CD14-positive monocyte (primary cell): ENCODE results near the gene TMEM61. TPM values are rescaled to one million over a fixed set of nuclear protein-coding genes. Genes with fewer than 3 reads are reported as not detected.

ENCODE experiments used
- DNase-seq, 3 donors: peaks; one replicate each; pipeline ENCODE4 v3.0.0-alpha.2; 2011 to 2022
- H2AFZ ChIP-seq: 2 replicates; pipeline ENCODE4 v1.6.0; 2012; ENCODE audit warnings: mild to moderate bottlenecking, low read depth, low read length, inconsistent platforms; ENCODE audit not compliant: insufficient read depth, poor library complexity, severe bottlenecking
- H3K27ac ChIP-seq, 2 donors: 1 replicate in 1 of 2; 2 replicates in 1 of 2; pipeline ENCODE4 v1.5.1; 2012 to 2013; ENCODE audit warnings: low read length in 2 of 2, control low read depth in 1 of 2, inconsistent platforms in 1 of 2, low read depth in 1 of 2, mild to moderate bottlenecking in 1 of 2
- H3K27me3 ChIP-seq, 2 donors: one replicate each; pipeline versions ENCODE4 v1.6.0 to v1.6.1; 2011 to 2013; ENCODE audit warnings: low read length in 2 of 2; ENCODE audit not compliant: control insufficient read depth in 2 of 2, insufficient read depth in 2 of 2
- H3K36me3 ChIP-seq, 2 donors: replicated peaks in 1 of 2; 1 replicate in 1 of 2; 2 replicates in 1 of 2; pipeline versions ENCODE4 v1.5.1 to v1.6.1; 2012 to 2013; ENCODE audit warnings: low read length in 2 of 2, control low read depth in 1 of 2, inconsistent platforms in 1 of 2, mild to moderate bottlenecking in 1 of 2; ENCODE audit not compliant: insufficient read depth in 2 of 2, control insufficient read depth in 1 of 2
- H3K4me1 ChIP-seq, 2 donors: 1 replicate in 1 of 2; 2 replicates in 1 of 2; pipeline versions ENCODE4 v1.5.1 to v1.6.1; 2012 to 2013; ENCODE audit warnings: low read length in 2 of 2, control low read depth in 1 of 2, inconsistent platforms in 1 of 2, mild to moderate bottlenecking in 1 of 2, moderate library complexity in 1 of 2; ENCODE audit not compliant: insufficient read depth in 2 of 2, control insufficient read depth in 1 of 2
- H3K4me2 ChIP-seq: replicated peaks from 2 replicates; pipeline ENCODE3; 2012; ENCODE audit warnings: low read length, moderate library complexity, mild to moderate bottlenecking; ENCODE audit not compliant: poor library complexity, severe bottlenecking; ENCODE audit errors: extremely low read depth
- H3K4me3 ChIP-seq, 3 experiments: fragments of 200-600 bp in 1 of 3; sonication (generic) in 1 of 3; replicated peaks in 1 of 3; 1 replicate in 2 of 3; 2 replicates in 1 of 3; pipeline ENCODE4 v1.5.1; 2011 to 2013; ENCODE audit warnings: low read length in 3 of 3, mild to moderate bottlenecking in 3 of 3, control low read depth in 2 of 3, low read depth in 2 of 3, inconsistent platforms in 1 of 3, moderate library complexity in 1 of 3
- H3K79me2 ChIP-seq: 2 replicates; pipeline ENCODE4 v1.6.0; 2012; ENCODE audit warnings: mild to moderate bottlenecking, control low read depth, inconsistent platforms, low read length, moderate library complexity; ENCODE audit not compliant: insufficient read depth
- H3K9ac ChIP-seq: 2 replicates; pipeline ENCODE4 v1.6.0; 2017; ENCODE audit warnings: low read length, mild to moderate bottlenecking; ENCODE audit not compliant: insufficient read depth, poor library complexity, severe bottlenecking
- H3K9me3 ChIP-seq, 2 donors: replicated peaks in 1 of 2; 1 replicate in 1 of 2; 2 replicates in 1 of 2; pipeline versions ENCODE4 v1.5.1 to v1.6.1; 2012 to 2013; ENCODE audit warnings: low read length in 2 of 2, control low read depth in 1 of 2; ENCODE audit not compliant: control insufficient read depth in 1 of 2, insufficient read depth in 1 of 2
- H4K20me1 ChIP-seq: 2 replicates; pipeline ENCODE4 v1.6.0; 2012; ENCODE audit warnings: mild to moderate bottlenecking, low read length, control low read depth, moderate library complexity; ENCODE audit not compliant: insufficient read depth
- H3K27ac Mint-ChIP-seq, 7 donors: one replicate each; pipeline ENCODE4 v1.8.0; 2020; ENCODE audit warnings: mild to moderate bottlenecking in 7 of 7, mixed read lengths in 7 of 7, moderate library complexity in 6 of 7, inconsistent platforms in 2 of 7
- H3K27me3 Mint-ChIP-seq, 3 donors: one replicate each; pipeline ENCODE4 v1.8.0; 2021 to 2022; ENCODE audit warnings: low read depth in 3 of 3, mild to moderate bottlenecking in 3 of 3, mixed read lengths in 3 of 3, moderate library complexity in 3 of 3, inconsistent platforms in 1 of 3
- H3K36me3 Mint-ChIP-seq, 2 donors: one replicate each; pipeline ENCODE4 v1.8.0; 2020; ENCODE audit warnings: mixed read lengths in 2 of 2, inconsistent platforms in 1 of 2, mild to moderate bottlenecking in 1 of 2
- H3K4me1 Mint-ChIP-seq: one replicate; pipeline ENCODE4 v1.8.0; 2020; ENCODE audit warnings: mild to moderate bottlenecking, mixed read lengths
- H3K4me3 Mint-ChIP-seq, 2 donors: one replicate each; pipeline ENCODE4 v1.8.0; 2020; ENCODE audit warnings: mild to moderate bottlenecking in 2 of 2, mixed read lengths in 2 of 2, moderate library complexity in 1 of 2
- H3K9me3 Mint-ChIP-seq, 7 donors: one replicate each; pipeline ENCODE4 v1.8.0; 2020 to 2022; ENCODE audit warnings: mixed read lengths in 7 of 7, mild to moderate bottlenecking in 6 of 7, moderate library complexity in 6 of 7, inconsistent platforms in 2 of 7
- WGBS: methylation state at CpG from one replicate; pipeline ENCODE4 v1.1.5; 2013; ENCODE audit warnings: missing lambda C conversion rate; ENCODE audit not compliant: insufficient coverage; 5-methylcytosine and 5-hydroxymethylcytosine counted together
- intact Hi-C, 2 donors: fragments of 100-400 bp; cut with micrococcal nuclease; formaldehyde crosslinking; loops; one replicate each; pipeline versions ENCODE4 v1.15.0 to v1.15.1; 2023
- polyA plus RNA-seq, 3 donors: library from polyadenylated mRNA; depleted of rRNA in 1 of 3; unstranded in 2 of 3; stranded (reverse) in 1 of 3; fragments of 300-500 nt in 2 of 3; fragments of >200 nt in 1 of 3; fragmentation: Illumina TruSeq in 2 of 3; gene quantifications; 1 replicate in 2 of 3; 2 replicates in 1 of 3; pipeline ENCODE4 v1.2.3, GENCODE V29; 2012 to 2021
- TF ChIP-seq, protein P1 (sequence below): fragments of 200-600 bp; IDR thresholded peaks from one replicate; pipeline ENCODE4 v1.8.0; 2022; ENCODE audit warnings: antibody characterized with exemption, mild to moderate bottlenecking

Gene TMEM61
- polyA plus RNA-seq, 3 donors: not detected

DNA sequence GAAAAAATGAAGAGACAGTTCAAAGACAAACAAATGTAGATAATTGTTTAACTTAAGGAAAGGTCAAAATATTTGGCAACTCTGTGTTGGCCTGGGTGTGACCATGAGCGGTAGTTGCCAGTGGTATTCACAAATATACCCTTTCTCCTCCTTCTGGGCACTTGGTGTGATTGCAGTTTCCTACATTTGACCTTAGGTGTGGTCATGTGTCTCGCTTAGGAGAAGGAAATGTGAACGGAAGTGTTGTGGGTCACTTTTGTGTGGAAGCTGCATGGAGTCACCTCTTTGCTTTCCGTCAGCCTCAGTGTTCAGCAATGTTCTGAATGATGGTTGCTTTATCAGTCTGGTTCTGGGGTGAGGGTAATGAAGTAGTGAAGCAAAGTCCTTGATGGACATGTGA is 55.5 kb downstream of the TMEM61 start:
- Histone ChIP-seq H3K27ac (no peak overlapping the region), H3K27me3 (peaks cover 26 to 40% of the 10 kb centered on the region in 2 donors), H3K36me3 (no peaks in the 10 kb centered on the region), H3K4me1 (peaks cover 17 to 27% of the 10 kb centered on the region in 2 donors), H3K4me3 (no peak overlapping the region), H2AFZ (no peak overlapping the region), H3K9ac (no peak overlapping the region), H3K4me2 (peak overlapping the region; percentile 14), H3K9me3 (peaks cover 0 to 10% of the 10 kb centered on the region in 2 donors), H3K79me2 (no peaks in the 10 kb centered on the region), H4K20me1 (no peaks in the 10 kb centered on the region)
- WGBS: 26% methylated on average over 3 of the region's 4 CpGs
- peak; percentile 25 to 65 (median 45) for DNase-seq
- Mint-ChIP-seq H3K27me3 (peaks cover 42 to 61% (median 46%) of the 10 kb centered on the region in 3 donors), H3K9me3 (peaks cover 0 to 11% (median 3%) of the 10 kb centered on the region in 7 donors), H3K27ac (no peak overlapping the region), H3K4me3 (peak overlapping the region in 1 of 2 donors; percentile 41), H3K36me3 (no peaks in the 10 kb centered on the region), H3K4me1 (peaks cover 36% of the 10 kb centered on the region)
- TF ChIP-seq, protein P1, sequence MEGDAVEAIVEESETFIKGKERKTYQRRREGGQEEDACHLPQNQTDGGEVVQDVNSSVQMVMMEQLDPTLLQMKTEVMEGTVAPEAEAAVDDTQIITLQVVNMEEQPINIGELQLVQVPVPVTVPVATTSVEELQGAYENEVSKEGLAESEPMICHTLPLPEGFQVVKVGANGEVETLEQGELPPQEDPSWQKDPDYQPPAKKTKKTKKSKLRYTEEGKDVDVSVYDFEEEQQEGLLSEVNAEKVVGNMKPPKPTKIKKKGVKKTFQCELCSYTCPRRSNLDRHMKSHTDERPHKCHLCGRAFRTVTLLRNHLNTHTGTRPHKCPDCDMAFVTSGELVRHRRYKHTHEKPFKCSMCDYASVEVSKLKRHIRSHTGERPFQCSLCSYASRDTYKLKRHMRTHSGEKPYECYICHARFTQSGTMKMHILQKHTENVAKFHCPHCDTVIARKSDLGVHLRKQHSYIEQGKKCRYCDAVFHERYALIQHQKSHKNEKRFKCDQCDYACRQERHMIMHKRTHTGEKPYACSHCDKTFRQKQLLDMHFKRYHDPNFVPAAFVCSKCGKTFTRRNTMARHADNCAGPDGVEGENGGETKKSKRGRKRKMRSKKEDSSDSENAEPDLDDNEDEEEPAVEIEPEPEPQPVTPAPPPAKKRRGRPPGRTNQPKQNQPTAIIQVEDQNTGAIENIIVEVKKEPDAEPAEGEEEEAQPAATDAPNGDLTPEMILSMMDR: peak; percentile 60
- intact Hi-C loops: no loop called here

DNA sequence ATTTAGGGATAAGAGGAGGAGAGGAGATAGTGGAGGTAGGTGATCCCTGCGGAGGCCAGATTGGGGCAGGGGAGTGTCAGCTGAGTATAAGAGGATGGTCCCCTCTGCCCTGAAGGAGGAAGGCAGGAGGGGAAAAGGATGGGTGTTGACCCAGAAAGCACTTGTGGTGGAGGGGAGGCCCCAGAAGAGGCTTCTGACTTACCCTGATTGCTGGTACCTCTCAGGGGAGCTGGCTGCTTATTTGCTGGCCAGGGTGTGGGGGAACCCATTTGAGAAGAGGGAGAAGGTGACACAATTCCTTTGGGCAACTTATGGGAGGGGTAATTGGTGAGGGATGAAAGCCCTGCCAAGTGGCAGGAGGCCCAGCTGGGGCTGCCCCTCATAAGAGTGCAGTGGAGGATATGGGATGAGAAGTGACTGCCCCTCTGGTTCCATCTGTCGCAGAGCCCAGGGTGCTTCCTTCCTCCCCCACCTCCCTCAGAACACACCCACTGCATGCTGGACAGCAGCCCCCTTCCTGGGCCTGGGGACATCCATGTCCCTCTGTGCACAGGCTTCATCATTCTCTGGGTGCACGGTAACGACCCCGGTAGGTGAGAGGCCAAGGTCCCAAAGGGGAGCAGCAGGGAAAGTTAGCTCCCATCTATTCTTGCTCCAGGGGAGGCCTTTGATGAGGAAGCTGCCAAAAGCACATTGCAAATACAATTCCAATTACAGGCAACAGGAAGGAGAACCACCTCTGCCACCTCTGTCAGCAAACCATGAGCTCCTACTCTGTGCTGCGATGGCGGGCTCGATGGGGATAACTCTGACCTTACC is 57.5 kb downstream of the TMEM61 start:
- H3K4me1 ChIP-seq: peaks cover 17 to 27% of the 10 kb centered on the region in 2 donors
- H3K79me2 ChIP-seq: no peaks in the 10 kb centered on the region
- no peak overlapping the region for H3K27ac Mint-ChIP-seq
- TF ChIP-seq, protein P1: no peak
- no peak for DNase-seq
- peak overlapping the region in 1 of 2 donors; percentile 88 for H3K4me3 Mint-ChIP-seq
- intact Hi-C loops: no loop called here
- H3K9ac ChIP-seq: no peak overlapping the region
- peaks cover 32 to 49% of the 10 kb centered on the region in 2 donors for H3K27me3 ChIP-seq
- peaks cover 57 to 78% (median 61%) of the 10 kb centered on the region in 3 donors for H3K27me3 Mint-ChIP-seq
- no peak overlapping the region for H2AFZ ChIP-seq
- peaks cover 0 to 11% of the 10 kb centered on the region in 2 donors for H3K9me3 ChIP-seq
- peaks cover 0 to 10% (median 2%) of the 10 kb centered on the region in 7 donors for H3K9me3 Mint-ChIP-seq
- H3K4me3 ChIP-seq: no peak overlapping the region
- H3K4me2 ChIP-seq: no peak overlapping the region
- H3K36me3 Mint-ChIP-seq: no peaks in the 10 kb centered on the region
- H3K36me3 ChIP-seq: no peaks in the 10 kb centered on the region
- no peak overlapping the region for H3K27ac ChIP-seq
- H3K4me1 Mint-ChIP-seq: peaks cover 36% of the 10 kb centered on the region
- WGBS: 85% methylated on average over 7 of the region's 8 CpGs
- no peaks in the 10 kb centered on the region for H4K20me1 ChIP-seq
